Ishikawa (cell line): ENCODE measurements around the gene DNAH3.

Source experiments
- CEBPB ChIP-seq: IDR thresholded peaks from 2 replicates; pipeline ENCODE4 v1.6.1; 2012
- CREB1 ChIP-seq: IDR thresholded peaks from 2 replicates; pipeline ENCODE4 v1.6.1; 2012; ENCODE audit warnings: low read depth
- EGR1 ChIP-seq: IDR thresholded peaks from 2 replicates; pipeline ENCODE4 v1.6.1; 2012
- EP300 ChIP-seq: IDR thresholded peaks from 2 replicates; pipeline ENCODE4 v1.6.1; 2012; ENCODE audit warnings: borderline replicate concordance
- FOXM1 ChIP-seq: IDR thresholded peaks from 2 replicates; pipeline ENCODE4 v1.6.1; 2012; ENCODE audit warnings: low read depth, borderline replicate concordance
- MAX ChIP-seq: IDR thresholded peaks from 2 replicates; pipeline ENCODE4 v1.6.1; 2012
- NFIC ChIP-seq: IDR thresholded peaks from 2 replicates; pipeline ENCODE4 v1.6.1; 2012
- RAD21 ChIP-seq: IDR thresholded peaks from 2 replicates; pipeline ENCODE4 v1.6.1; 2012; ENCODE audit warnings: low read depth
- REST ChIP-seq: IDR thresholded peaks from 2 replicates; pipeline ENCODE4 v1.6.1; 2012; ENCODE audit warnings: low read depth, mild to moderate bottlenecking
- TAF1 ChIP-seq: IDR thresholded peaks from 2 replicates; pipeline ENCODE4 v1.6.1; 2012; ENCODE audit warnings: low read depth, mild to moderate bottlenecking
- TCF12 ChIP-seq: IDR thresholded peaks from 2 replicates; pipeline ENCODE4 v1.6.1; 2012; ENCODE audit warnings: low read depth
- TEAD4 ChIP-seq: IDR thresholded peaks from 2 replicates; pipeline ENCODE4 v1.6.1; 2012
- USF1 ChIP-seq: IDR thresholded peaks from 2 replicates; pipeline ENCODE4 v1.6.1; 2012
- YY1 ChIP-seq: IDR thresholded peaks from 2 replicates; pipeline ENCODE4 v1.6.1; 2012; ENCODE audit warnings: low read depth

GRCh38 chr16:20925751-20926150 lies 224.9 kb downstream of the DNAH3 start:
- TF ChIP-seq TEAD4 (no peak), MAX (no peak), USF1 (no peak), NFIC (no peak), RAD21 (no peak), EGR1 (no peak), CREB1 (no peak), TAF1 (no peak), EP300 (no peak), CEBPB (no peak), REST (no peak), TCF12 (no peak), YY1 (no peak), FOXM1 (no peak)
